Fibroblast of the aortic adventitia (primary cell): Measurements from ENCODE around the gene ATXN7. TPM values are rescaled to one million over a fixed set of nuclear protein-coding genes. Genes with fewer than 3 reads are reported as not detected.

ENCODE experiments used
- DNase-seq: peaks from one replicate; pipeline ENCODE4 v3.0.0-alpha.2; 2010; ENCODE audit warnings: low read depth
- H3K4me3 ChIP-seq: 2 replicates; pipeline ENCODE4 v1.5.1; 2011; ENCODE audit warnings: low read depth, mild to moderate bottlenecking, control low read depth, low read length, moderate library complexity
- total RNA-seq: library from RNA; depleted of rRNA; stranded (reverse); fragments of >200 nt; gene quantifications from 2 replicates; pipeline ENCODE4 v1.2.3, GENCODE V29; 2012; ENCODE audit warnings: low replicate concordance
- TF ChIP-seq, protein P1 (sequence below): IDR thresholded peaks from 2 replicates; pipeline ENCODE4 v1.5.1; 2011; ENCODE audit warnings: mild to moderate bottlenecking, low read length, control low read depth, inconsistent platforms; ENCODE audit not compliant: insufficient read depth

Gene ATXN7
- total RNA-seq, 1 donor, result 21.0 TPM

DNA sequence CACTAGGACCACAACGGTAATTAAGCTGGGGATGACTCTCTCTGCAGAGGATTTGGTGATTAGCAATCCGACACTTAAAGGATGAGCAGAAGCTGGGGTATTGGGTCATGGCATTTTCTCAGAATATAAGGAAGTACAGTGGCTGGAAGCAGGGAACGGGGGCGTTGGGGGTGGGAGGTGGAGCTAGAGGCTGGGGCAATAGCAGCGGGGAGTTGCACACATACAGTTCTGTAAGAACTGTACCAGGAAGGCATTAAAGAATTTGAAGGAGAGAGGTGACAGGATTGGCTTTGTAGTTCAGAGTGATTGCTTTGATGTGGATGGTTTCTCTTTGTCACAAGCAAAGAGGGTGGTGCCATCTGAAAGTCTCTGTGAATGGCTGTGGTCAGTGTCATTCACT, 131.4 kb downstream of the ATXN7 start:
- H3K4me3 ChIP-seq, result no peak overlapping the region
- no peak for DNase-seq
- TF ChIP-seq, protein P1, sequence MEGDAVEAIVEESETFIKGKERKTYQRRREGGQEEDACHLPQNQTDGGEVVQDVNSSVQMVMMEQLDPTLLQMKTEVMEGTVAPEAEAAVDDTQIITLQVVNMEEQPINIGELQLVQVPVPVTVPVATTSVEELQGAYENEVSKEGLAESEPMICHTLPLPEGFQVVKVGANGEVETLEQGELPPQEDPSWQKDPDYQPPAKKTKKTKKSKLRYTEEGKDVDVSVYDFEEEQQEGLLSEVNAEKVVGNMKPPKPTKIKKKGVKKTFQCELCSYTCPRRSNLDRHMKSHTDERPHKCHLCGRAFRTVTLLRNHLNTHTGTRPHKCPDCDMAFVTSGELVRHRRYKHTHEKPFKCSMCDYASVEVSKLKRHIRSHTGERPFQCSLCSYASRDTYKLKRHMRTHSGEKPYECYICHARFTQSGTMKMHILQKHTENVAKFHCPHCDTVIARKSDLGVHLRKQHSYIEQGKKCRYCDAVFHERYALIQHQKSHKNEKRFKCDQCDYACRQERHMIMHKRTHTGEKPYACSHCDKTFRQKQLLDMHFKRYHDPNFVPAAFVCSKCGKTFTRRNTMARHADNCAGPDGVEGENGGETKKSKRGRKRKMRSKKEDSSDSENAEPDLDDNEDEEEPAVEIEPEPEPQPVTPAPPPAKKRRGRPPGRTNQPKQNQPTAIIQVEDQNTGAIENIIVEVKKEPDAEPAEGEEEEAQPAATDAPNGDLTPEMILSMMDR, result no peak

DNA sequence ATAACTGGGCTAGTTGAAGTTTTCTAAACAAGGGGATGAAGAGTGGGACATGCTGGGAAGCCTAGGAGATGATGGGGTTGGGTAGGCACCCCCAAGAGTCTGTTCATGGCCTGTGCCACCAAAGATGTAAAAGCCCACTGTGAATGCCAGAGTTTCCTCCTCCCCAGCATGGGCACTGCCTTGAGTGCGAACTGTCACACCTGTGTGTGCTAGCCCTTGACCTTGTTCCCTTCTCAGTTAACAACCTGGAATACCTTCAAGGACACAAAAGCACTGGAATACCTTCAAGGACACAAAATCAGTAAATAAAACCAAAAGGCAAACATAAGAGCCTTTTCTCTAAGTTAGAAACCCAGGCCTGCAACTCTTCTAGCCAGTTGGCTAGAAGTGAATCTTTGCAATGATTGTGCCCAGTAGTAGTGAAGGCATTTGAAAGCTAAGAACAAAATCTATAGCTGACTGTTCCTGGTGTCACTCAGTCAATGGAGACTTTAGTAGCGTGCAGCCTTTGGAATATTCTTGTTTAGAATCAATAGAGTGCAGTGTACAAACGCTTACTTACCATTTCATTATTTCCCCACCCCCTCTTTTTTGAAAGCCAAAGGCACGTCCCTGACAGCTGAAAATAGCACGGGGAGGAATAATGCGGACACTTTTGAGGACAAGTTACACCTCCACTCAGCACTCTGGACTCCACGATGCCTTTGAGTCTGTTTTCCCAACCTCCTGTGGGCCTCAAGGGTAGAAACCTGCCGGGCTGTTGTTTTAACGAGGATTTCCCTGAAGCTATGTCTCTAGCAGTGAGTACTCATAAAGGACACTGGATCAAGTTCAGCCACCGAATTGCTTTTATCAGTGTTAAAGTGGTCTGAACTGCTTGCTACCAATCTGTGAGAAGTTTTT, 135.4 kb downstream of the ATXN7 start:
- TF ChIP-seq, protein P1, result no peak
- H3K4me3 ChIP-seq, result no peak overlapping the region
- DNase-seq, result no peak

DNA sequence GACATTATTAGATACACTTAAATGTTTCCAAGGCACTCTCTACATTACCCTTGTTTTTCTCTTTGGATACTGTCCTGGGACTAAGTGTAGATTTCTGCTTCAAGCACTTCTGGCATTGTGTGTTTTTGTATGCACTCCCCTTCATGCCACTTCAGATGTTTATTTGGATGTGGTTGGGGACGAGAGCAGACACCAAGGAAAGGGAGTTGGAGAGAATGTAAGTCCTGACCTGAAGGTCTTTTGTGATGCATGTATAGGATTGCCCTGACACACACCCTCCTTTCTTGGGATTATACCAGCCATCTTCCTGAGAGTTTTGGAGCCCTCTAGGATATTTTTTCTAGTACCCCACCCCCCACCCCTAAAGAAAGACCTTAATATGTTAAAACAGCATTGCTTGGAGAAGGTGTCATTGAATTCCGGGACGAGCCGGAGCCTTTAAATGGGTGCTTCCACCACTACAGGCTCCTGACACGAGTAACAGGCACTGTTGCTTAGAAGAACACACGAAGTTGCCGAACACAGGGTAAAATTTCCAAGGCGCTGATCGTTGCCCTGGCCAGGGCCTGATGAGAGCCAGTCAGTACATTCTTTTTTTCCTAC, 136.9 kb downstream of the ATXN7 start:
- H3K4me3 ChIP-seq, result no peak overlapping the region
- TF ChIP-seq, protein P1, result no peak
- DNase-seq, result no peak

DNA sequence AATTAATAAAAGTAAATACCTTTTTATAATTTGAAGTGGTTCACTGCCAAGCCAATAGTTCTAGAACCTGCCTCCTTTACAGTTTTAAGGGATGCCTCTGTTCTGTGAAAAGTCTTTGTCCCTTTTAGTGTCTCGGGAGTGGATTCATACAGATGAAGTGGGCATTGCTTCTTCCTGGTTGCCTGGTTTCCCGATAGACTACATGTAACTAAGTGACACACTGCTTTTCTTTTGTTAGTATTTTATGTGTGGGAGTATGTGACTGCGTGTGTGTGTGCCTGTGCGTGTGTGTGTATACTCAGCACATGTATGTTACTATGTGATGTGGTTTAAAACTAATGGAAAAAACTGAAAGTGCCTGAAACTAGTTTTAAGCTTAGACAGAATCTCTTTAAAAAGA, 138.6 kb downstream of the ATXN7 start:
- H3K4me3 ChIP-seq, result no peak overlapping the region
- DNase-seq, result no peak
- TF ChIP-seq, protein P1, result no peak

DNA sequence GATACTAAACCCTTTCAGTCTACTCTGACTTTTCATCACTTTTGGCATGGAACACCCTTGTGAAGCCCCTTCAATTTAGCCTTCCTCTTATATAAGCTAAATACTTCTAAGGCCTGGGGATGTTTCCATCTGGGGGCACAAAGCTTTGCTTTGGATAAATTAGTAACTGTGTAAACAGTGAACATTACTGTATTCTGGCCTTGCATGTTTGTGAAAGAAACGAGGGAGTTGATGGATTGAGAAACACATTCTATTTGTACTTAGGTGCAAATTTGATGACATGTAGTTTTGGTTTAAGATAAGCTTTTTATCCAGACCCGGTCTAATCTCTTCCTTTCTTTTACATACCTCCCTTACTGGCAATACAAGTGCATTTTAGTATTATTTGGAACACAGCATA, 139.9 kb downstream of the ATXN7 start:
- no peak for DNase-seq
- TF ChIP-seq, protein P1, result no peak

DNA sequence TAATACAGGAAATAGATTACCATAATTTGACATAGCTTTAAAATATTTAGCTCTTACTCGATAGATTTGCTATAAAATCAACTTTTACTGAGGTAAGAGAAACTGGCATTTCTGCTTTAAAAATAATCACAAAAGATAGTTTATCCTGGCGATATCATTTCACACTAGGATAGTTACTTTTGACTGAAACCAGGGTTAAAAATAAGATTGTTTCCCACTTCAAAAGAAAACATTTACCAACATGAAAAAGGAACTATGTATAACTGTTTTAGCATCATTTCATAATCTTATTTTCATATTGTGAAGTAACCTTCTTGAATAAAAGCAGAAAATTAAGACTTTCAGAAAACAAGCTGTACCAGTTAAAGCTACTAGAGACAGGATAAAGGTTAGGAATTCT, 144.3 kb downstream of the ATXN7 start:
- TF ChIP-seq, protein P1, result no peak
- no peak overlapping the region for H3K4me3 ChIP-seq
- no peak for DNase-seq

More for the DNA sequence above, 139.9 kb downstream of the ATXN7 start:
- no peak overlapping the region for H3K4me3 ChIP-seq
